LNCaP clone FGC (cell line): ENCODE measurements around the gene TMBIM6.
A peak's percentile ranks its signal among the peaks of the same experiment; 100 is the strongest.

Experiments
- DNase-seq: peaks from one replicate; pipeline ENCODE4 v3.0.0-alpha.2; 2011; ENCODE audit warnings: low read depth
- H3K4me3 ChIP-seq: 2 replicates; pipeline ENCODE4 v1.5.1; 2011; ENCODE audit warnings: mild to moderate bottlenecking, low read depth, low read length, control low read depth
- TF ChIP-seq, protein P1 (sequence below): IDR thresholded peaks from 2 replicates; pipeline ENCODE4 v1.5.1; 2012; ENCODE audit warnings: mild to moderate bottlenecking; ENCODE audit not compliant: control insufficient read depth, insufficient read depth; ENCODE audit errors: extremely low read depth

The TMBIM6 gene

DNA sequence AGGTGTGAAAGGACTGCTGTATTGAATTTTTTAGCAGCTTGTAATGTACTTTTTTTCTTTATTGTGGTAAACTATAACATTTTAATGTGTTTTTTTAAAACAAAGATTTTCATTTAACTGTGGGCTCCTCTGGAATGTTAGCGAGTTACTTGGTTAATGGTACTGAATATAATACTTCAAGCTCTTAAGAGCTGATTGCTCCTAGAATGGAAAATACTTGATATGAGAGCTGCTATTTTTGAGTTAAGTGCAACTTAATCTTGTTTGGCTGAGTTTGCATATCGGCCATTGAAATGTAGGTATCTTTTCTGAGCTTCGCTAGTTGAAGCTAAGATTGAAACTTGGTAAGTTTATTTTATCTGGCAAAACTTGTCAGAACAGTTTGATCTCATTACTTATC lies 7.4 kb downstream of the TMBIM6 start:
- H3K4me3 ChIP-seq: no peak overlapping the region
- DNase-seq: no peak
- TF ChIP-seq, protein P1, sequence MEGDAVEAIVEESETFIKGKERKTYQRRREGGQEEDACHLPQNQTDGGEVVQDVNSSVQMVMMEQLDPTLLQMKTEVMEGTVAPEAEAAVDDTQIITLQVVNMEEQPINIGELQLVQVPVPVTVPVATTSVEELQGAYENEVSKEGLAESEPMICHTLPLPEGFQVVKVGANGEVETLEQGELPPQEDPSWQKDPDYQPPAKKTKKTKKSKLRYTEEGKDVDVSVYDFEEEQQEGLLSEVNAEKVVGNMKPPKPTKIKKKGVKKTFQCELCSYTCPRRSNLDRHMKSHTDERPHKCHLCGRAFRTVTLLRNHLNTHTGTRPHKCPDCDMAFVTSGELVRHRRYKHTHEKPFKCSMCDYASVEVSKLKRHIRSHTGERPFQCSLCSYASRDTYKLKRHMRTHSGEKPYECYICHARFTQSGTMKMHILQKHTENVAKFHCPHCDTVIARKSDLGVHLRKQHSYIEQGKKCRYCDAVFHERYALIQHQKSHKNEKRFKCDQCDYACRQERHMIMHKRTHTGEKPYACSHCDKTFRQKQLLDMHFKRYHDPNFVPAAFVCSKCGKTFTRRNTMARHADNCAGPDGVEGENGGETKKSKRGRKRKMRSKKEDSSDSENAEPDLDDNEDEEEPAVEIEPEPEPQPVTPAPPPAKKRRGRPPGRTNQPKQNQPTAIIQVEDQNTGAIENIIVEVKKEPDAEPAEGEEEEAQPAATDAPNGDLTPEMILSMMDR: no peak

DNA sequence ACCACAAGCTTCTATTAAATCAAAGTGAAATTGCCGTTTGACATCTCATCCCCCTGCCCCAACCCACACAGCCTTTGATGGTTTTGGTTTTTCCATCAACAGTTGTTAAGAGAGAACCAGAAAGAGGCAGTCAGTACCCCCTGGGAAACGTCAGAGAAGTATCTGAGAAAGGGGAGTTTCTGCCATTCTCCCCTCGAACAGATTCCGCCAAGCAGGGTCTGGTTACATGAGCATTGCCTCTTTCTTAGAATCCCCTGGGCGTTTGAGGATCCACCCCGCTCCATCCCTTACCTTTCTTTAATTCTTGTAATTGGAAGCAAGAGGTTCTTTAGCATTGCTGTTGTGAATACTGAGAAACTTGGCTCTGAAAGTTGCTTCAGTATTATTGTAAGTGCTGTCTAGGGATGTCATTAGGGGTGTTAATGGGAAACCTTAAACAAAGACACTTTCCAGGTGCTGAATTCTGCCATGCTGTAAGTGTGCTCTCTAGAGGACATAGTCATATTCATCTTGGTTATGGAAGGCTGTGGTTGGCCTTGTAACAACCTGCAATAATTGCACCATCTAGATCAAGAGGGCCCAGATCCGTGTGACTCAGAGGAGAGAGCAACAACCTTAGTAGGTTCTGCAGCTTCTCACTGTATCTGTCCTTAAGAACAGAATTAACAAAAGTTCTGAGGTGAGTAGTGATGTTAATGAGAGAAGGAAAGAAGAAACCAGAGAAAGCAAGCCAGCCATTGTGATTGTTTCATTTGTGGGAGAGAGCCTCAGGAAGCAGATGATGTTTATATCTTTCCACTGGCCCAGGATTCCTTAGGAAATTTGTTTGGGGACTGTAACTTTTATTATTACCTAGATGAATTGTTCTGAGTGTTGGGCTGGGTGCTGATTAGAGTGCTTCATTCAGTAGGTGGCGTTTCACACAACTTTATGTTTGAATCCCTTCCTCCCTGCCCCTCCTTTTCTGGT lies 9.0 kb downstream of the TMBIM6 start:
- no peak for DNase-seq

DNA sequence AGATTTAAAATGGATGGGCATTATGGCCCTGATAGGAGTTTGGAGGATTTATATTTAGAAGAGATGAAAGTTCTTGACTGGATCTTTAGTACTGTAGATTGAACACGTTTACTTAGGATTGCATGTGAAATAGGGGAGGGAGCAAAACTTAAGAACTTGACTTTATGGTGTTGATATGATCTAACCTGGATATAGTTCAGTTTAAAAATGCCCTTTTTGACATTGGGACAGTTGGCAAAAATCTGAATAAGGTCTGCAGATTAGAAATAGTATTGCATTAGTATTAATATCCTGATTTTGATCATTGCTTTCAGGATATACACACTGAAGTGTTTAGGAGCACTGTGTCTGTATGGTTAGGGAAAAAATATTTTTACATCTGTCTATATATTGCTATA lies 9.6 kb downstream of the TMBIM6 start:
- H3K4me3 ChIP-seq: no peak overlapping the region
- TF ChIP-seq, protein P1: no peak
- DNase-seq: no peak

More for the DNA sequence above, 9.0 kb downstream of the TMBIM6 start:
- TF ChIP-seq, protein P1: no peak
- H3K4me3 ChIP-seq: no peak overlapping the region

DNA sequence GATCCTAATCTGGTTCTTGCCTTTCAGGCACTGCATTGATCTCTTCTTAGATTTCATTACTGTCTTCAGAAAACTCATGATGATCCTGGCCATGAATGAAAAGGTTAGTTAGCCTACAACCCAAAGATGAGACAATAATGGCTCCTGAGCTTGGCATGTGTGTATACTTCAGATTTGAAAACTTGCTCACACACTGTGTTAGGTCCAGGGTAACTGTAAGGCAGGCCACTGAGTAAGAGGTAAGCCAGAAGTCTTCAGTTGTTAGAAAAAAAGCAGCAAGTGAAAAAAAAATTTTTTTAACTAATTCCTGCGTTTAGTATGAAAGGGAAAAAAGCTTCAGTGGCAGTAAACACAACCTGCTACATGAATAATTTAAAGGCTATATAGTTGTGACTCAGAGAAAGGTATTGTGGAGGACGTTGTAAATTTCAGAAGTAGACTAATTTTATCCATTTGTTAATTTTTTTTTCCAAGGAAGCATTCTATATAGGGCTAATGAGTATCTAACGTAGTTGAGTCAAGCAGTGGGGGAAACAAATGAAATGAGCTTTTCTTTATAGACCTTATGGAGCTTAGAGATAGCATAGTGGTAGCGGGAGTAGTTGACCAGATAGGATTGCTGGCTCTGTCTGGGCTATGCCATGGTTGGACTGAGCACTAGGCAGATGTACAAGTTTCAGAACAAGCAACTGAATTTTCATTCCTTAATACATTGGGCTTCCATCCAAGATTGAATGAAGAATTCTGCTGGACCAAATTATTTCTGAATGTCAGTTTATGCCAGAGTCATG lies 20.5 kb downstream of the TMBIM6 start:
- no peak overlapping the region for H3K4me3 ChIP-seq
- TF ChIP-seq, protein P1: no peak
- DNase-seq: no peak

DNA sequence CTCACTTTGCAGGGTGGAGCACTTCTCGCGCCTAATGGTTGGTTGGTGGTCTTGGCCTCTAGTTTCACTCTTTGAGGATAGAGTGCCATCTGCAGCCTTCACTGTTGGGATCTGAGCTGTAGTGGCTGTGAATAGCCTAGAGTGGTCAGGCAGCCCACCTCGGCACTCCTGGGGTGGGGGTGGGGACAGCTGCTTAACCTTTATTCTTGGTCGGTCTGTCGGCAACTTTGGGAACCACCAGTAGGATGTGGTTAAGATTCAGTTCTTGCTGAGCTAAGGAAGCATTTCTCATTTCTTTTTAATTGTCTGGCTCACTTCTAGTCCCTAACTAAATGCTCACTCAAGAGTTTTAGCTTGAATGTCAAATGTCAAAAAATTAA lies 21.1 kb downstream of the TMBIM6 start:
- no peak for DNase-seq

DNA sequence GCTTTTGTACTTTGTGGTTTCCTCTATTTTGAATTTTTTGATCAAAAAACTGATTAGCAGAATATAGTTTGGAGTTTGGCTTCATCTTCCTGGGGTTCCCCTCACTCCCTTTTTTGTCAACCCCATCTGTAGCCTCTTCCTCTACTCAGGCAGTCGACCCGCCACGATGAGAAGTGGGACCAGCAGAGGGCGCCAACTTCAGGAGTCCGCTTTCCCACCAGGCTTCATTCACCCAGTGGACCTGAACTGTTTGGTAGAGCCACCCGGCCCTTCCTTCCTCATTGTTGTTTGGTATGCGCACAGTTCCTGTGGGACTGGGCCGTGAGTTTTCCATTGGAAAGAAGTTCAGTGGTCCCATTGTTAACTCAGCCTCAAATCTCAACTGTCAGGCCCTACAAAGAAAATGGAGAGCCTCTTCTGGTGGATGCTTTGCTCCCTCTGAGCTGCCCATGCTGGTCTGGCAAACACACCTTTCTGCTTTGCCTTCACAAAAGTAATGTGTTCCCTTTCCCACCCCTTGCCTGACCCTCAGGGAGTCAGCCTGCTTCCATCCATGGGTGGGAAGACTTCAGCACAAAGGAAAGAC lies 21.7 kb downstream of the TMBIM6 start:
- no peak for DNase-seq
- no peak overlapping the region for H3K4me3 ChIP-seq
- TF ChIP-seq, protein P1: peak; percentile 66

More for the DNA sequence above, 21.1 kb downstream of the TMBIM6 start:
- no peak overlapping the region for H3K4me3 ChIP-seq
- TF ChIP-seq, protein P1: no peak
